Spleen (tissue), 7 donors: ENCODE results near the gene SRR.

Source experiments
- CTCF ChIP-seq, 11 experiments: fragments of 200-600 bp in 7 of 11; fragments of 450-650 bp in 4 of 11; sonication (generic) in 4 of 11; IDR thresholded peaks in 8 of 11; conservative IDR thresholded peaks in 3 of 11; 1 replicate in 7 of 11; 2 replicates in 4 of 11; pipeline versions ENCODE4 v1.4.0 to v1.8.0; 2016 to 2021; ENCODE audit warnings: antibody characterized with exemption in 11 of 11, inconsistent platforms in 4 of 11, mild to moderate bottlenecking in 1 of 11
- POLR2A ChIP-seq, 3 donors: fragments of 450-650 bp; IDR thresholded peaks; one replicate each; pipeline ENCODE4 v1.5.1; 2017; ENCODE audit warnings: antibody characterized with exemption in 3 of 3, mild to moderate bottlenecking in 1 of 3
- donor health status: DM: no; HTN: no; CAD: no; lungs with moderate emphysema.
- donor health status: DM: no; HTN: no; CAD: no.
- donor health status: DM: no; HTN: no; CAD: no.

GRCh38 chr17:2317796-2318195 is 14.0 kb downstream of the SRR start:
- TF ChIP-seq CTCF (IDR thresholded peaks at IDR 0.05 in 8 of 11, conservative IDR thresholded peaks at IDR 0.05 in 3 of 11) (no peak), POLR2A (IDR thresholded peaks at IDR 0.05) (no peak)
